MM.1S (cell line): ENCODE data around the gene KIF3C.

Experiments used
- EZH2 ChIP-seq: fragments of 300-600 bp; sonication (generic); optimal IDR thresholded peaks from 2 replicates; pipeline ENCODE3; 2017; ENCODE audit warnings: low read depth, mild to moderate bottlenecking, antibody characterized with exemption, low read length, mixed read lengths
- TF ChIP-seq, protein P1 (sequence below): fragments of 300-600 bp; sonication (generic); IDR thresholded peaks from 2 replicates; pipeline ENCODE4 v1.5.1; 2016; ENCODE audit warnings: antibody characterized with exemption, low read length, mixed read lengths

DNA sequence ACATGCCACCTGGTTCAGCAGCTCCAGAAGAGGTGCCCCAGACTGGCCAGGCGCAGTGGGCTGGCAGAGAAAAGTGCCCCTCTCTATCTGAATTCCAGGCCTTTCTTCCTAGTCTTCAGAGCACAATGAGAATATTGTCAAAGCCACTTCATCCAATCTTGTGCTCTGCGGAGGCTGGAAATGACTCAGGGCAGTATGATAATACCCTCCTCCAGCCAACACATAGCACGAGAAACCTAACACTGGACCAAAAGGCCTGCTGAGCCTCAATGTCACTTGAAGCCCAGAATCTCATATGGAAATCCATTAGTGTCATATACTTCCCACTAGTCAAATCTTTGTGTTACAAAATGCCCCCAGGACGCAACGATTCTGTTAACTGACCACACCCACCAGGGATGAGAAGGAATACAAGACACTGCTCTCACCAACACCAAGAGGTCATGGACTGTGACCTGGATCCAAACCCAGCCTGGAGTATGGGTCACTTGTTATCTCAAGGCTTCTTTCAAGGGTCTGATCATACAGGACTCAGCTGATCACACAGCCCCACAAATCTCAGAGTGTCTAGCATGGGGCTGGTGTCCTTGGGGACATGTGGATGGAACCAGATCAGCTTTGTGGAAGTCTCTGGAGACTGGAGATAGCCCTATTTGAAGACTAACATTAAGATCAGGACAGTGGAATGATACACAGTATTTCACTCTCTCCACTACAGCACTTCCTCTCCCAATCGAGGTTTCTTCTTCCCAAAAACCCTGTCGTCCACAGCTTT lies 10.1 kb downstream of the KIF3C start:
- TF ChIP-seq, protein P1, sequence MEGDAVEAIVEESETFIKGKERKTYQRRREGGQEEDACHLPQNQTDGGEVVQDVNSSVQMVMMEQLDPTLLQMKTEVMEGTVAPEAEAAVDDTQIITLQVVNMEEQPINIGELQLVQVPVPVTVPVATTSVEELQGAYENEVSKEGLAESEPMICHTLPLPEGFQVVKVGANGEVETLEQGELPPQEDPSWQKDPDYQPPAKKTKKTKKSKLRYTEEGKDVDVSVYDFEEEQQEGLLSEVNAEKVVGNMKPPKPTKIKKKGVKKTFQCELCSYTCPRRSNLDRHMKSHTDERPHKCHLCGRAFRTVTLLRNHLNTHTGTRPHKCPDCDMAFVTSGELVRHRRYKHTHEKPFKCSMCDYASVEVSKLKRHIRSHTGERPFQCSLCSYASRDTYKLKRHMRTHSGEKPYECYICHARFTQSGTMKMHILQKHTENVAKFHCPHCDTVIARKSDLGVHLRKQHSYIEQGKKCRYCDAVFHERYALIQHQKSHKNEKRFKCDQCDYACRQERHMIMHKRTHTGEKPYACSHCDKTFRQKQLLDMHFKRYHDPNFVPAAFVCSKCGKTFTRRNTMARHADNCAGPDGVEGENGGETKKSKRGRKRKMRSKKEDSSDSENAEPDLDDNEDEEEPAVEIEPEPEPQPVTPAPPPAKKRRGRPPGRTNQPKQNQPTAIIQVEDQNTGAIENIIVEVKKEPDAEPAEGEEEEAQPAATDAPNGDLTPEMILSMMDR, result no peak
- TF ChIP-seq EZH2, result no peak
